Calu3 (cell line): Measurements from ENCODE around the gene PKP1. TPM values are rescaled to one million over a fixed set of nuclear protein-coding genes. Genes with fewer than 3 reads are reported as not detected.

Experiments used
- BruUV-seq: library from RNA; stranded (reverse); fragments of 400-500 nt; replicated peaks from 2 replicates; lab custom pipeline; 2021; lab: Mats Ljungman, UMichigan
- CTCF ChIA-PET: fragments of 300-600 bp; sonication (Branson Sonifier 250); formaldehyde crosslinking; loops from one replicate; lab custom pipeline; 2022; ENCODE audit warnings: antibody characterized with exemption; lab: Charles Lee
- DNase-seq: peaks from one replicate; pipeline ENCODE4 v3.0.0; 2022
- H3K27ac Mint-ChIP-seq: one replicate; pipeline ENCODE4 v1.8.0; 2022; ENCODE audit warnings: mixed read lengths; ENCODE audit not compliant: unreplicated experiment
- H3K27me3 Mint-ChIP-seq: one replicate; pipeline ENCODE4 v1.8.0; 2022; ENCODE audit warnings: mixed read lengths; ENCODE audit not compliant: unreplicated experiment
- H3K36me3 Mint-ChIP-seq: one replicate; pipeline ENCODE4 v1.8.0; 2022; ENCODE audit warnings: mild to moderate bottlenecking, moderate library complexity, mixed read lengths; ENCODE audit not compliant: insufficient read depth, unreplicated experiment
- H3K4me1 Mint-ChIP-seq: one replicate; pipeline ENCODE4 v1.8.0; 2022; ENCODE audit warnings: mild to moderate bottlenecking, low read depth, mixed read lengths; ENCODE audit not compliant: unreplicated experiment
- H3K4me3 Mint-ChIP-seq: one replicate; pipeline ENCODE4 v1.8.0; 2022; ENCODE audit warnings: mild to moderate bottlenecking, low read depth, moderate library complexity, mixed read lengths; ENCODE audit not compliant: unreplicated experiment
- H3K9me3 Mint-ChIP-seq: one replicate; pipeline ENCODE4 v1.8.0; 2022; ENCODE audit warnings: low read depth, mixed read lengths; ENCODE audit not compliant: unreplicated experiment
- intact Hi-C: fragments of 100-400 bp; cut with micrococcal nuclease; formaldehyde crosslinking; loops from one replicate; pipeline ENCODE4 v1.10.0; 2022; ENCODE audit not compliant: unreplicated experiment
- total RNA-seq: library from RNA; stranded (reverse); gene quantifications from 2 replicates; pipeline ENCODE4 v1.2.3, GENCODE V29; 2022
- TF ChIP-seq, protein P1 (sequence below): fragments of 200-600 bp; IDR thresholded peaks from one replicate; pipeline ENCODE4 v1.8.0; 2022; ENCODE audit warnings: antibody characterized with exemption; ENCODE audit not compliant: unreplicated experiment

Gene PKP1
- total RNA-seq, 1 experiment from 2014 or later, result 0.09 TPM

DNA sequence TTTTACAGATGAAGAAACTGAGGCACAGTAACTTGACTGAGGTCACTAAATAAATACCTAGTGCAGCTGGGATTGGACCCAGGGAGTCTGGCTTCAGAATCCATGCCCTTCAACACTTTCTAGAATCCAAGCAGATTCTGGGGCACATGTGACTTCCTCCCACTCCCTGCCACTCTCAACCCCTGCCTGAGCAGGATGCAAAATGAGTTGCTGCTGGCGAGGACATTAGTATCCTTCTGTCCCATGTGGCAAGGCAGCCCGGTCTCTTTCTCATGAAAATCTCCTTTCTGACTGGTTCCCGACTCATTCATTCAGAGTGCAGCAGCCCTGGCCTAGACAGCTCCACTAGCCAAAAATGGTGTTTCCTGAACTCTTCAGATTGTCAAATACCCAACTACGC is 65.8 kb downstream of the PKP1 start:
- no TSS peak for BruUV-seq
- CTCF ChIA-PET, result interaction anchor here (1.0 to 3.6 kb wide), 2 partner anchors 13 to 47 kb away, joined by 3 to 17 read pairs; no protein-coding TSS in a partner anchor
- no peak for DNase-seq
- Mint-ChIP-seq H3K27ac (no peak overlapping the region), H3K4me1 (peaks cover 7% of the 10 kb centered on the region), H3K27me3 (peaks cover 45% of the 10 kb centered on the region), H3K36me3 (no peaks in the 10 kb centered on the region), H3K9me3 (no peaks in the 10 kb centered on the region), H3K4me3 (no peak overlapping the region)
- TF ChIP-seq, protein P1, sequence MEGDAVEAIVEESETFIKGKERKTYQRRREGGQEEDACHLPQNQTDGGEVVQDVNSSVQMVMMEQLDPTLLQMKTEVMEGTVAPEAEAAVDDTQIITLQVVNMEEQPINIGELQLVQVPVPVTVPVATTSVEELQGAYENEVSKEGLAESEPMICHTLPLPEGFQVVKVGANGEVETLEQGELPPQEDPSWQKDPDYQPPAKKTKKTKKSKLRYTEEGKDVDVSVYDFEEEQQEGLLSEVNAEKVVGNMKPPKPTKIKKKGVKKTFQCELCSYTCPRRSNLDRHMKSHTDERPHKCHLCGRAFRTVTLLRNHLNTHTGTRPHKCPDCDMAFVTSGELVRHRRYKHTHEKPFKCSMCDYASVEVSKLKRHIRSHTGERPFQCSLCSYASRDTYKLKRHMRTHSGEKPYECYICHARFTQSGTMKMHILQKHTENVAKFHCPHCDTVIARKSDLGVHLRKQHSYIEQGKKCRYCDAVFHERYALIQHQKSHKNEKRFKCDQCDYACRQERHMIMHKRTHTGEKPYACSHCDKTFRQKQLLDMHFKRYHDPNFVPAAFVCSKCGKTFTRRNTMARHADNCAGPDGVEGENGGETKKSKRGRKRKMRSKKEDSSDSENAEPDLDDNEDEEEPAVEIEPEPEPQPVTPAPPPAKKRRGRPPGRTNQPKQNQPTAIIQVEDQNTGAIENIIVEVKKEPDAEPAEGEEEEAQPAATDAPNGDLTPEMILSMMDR, result no peak
- intact Hi-C loops, result loop anchor here (5.0 kb wide), 2 partner anchors 82 to 102 kb away; no protein-coding TSS in a partner anchor

DNA sequence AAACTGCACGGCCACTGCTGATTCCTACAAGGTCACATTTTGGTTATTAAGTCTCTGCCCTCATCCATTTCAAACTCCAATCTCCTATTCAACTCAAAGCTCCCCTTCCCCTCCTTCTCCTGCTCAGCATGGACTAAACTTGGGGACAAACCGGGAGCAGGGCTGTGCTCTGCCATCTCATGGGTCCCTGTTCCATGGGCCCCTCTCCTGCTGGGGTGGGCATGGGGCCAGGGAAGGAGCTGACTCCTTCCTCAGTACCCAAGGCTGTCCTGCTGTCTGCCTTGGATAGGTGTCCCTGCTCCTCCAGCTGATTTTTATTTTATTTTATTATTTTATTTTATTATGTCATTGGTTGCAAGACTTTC is 67.0 kb downstream of the PKP1 start:
- no peaks in the 10 kb centered on the region for H3K36me3 Mint-ChIP-seq
- TF ChIP-seq, protein P1, result no peak
- no TSS peak for BruUV-seq
- intact Hi-C loops, result no loop called here
- no peak overlapping the region for H3K27ac Mint-ChIP-seq
- no peak overlapping the region for H3K4me3 Mint-ChIP-seq
- H3K4me1 Mint-ChIP-seq, result peaks cover 7% of the 10 kb centered on the region
- DNase-seq, result no peak
- H3K27me3 Mint-ChIP-seq, result peaks cover 54% of the 10 kb centered on the region
- no peaks in the 10 kb centered on the region for H3K9me3 Mint-ChIP-seq
- CTCF ChIA-PET, result interaction anchor here (0.5 to 3.6 kb wide), 2 partner anchors 12 to 587 kb away, joined by 4 to 17 read pairs; no protein-coding TSS in a partner anchor

DNA sequence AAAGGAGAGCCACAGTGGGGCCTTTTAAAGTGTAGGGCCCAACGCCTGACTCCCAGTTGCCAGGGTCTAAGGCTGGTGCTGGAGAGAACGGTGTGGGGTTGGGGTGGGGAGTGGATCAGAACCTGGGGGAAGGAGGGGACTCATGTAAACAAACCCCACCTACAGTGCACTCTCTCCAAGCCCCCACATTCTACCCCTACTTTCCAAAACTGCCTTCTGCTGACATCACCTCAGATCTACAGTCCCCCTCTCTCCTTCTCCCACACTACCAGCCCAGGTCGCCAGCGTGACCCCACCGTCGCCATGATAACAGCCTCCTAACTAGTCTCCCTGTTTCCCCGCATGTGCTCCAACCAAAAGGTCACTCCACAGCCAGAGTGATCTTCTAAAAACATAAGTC is 67.6 kb downstream of the PKP1 start:
- H3K27ac Mint-ChIP-seq, result no peak overlapping the region
- no TSS peak for BruUV-seq
- H3K4me3 Mint-ChIP-seq, result no peak overlapping the region
- no peak for DNase-seq
- CTCF ChIA-PET, result interaction anchor here (0.5 to 3.6 kb wide), 2 partner anchors 11 to 587 kb away, joined by 4 to 17 read pairs; no protein-coding TSS in a partner anchor
- H3K9me3 Mint-ChIP-seq, result no peaks in the 10 kb centered on the region
- peaks cover 60% of the 10 kb centered on the region for H3K27me3 Mint-ChIP-seq
- intact Hi-C loops, result no loop called here
- no peaks in the 10 kb centered on the region for H3K36me3 Mint-ChIP-seq
- H3K4me1 Mint-ChIP-seq, result peaks cover 7% of the 10 kb centered on the region
- TF ChIP-seq, protein P1, result no peak

DNA sequence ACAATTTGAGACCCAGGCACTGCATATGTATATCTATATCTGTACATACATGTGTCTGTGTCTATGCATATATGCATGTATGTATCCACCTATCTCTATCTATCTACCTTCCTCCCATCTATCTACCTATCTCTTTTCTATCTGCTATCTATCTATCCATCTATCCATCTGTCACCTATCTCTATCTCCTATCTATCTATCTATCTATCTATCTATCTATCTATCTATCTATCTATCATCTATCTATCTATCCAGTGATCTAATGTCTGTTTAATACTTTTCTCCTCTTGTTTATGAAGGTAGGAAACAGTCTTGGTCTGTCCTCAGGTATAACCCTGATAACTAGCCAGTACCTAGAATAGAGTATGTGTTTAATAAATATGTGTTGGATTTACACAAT is 68.3 kb downstream of the PKP1 start:
- intact Hi-C loops, result no loop called here
- no peak for DNase-seq
- H3K9me3 Mint-ChIP-seq, result no peaks in the 10 kb centered on the region
- CTCF ChIA-PET, result no interaction called here
- H3K27ac Mint-ChIP-seq, result no peak overlapping the region
- peaks cover 67% of the 10 kb centered on the region for H3K27me3 Mint-ChIP-seq
- H3K36me3 Mint-ChIP-seq, result no peaks in the 10 kb centered on the region
- BruUV-seq, result no TSS peak
- peaks cover 4% of the 10 kb centered on the region for H3K4me1 Mint-ChIP-seq
- no peak overlapping the region for H3K4me3 Mint-ChIP-seq
- TF ChIP-seq, protein P1, result no peak
